ENCODE data around the gene RPTOR. TPM values are rescaled to one million over a fixed set of nuclear protein-coding genes. Genes with fewer than 3 reads are reported as not detected.

The RPTOR gene
- total and polyA plus RNA-seq, 10 of the 15 experiments (the other 5 are each of a cell fraction or from before 2014, with no cell fraction given), result 0.18 to 32.1 (median 7.8) TPM

DNA sequence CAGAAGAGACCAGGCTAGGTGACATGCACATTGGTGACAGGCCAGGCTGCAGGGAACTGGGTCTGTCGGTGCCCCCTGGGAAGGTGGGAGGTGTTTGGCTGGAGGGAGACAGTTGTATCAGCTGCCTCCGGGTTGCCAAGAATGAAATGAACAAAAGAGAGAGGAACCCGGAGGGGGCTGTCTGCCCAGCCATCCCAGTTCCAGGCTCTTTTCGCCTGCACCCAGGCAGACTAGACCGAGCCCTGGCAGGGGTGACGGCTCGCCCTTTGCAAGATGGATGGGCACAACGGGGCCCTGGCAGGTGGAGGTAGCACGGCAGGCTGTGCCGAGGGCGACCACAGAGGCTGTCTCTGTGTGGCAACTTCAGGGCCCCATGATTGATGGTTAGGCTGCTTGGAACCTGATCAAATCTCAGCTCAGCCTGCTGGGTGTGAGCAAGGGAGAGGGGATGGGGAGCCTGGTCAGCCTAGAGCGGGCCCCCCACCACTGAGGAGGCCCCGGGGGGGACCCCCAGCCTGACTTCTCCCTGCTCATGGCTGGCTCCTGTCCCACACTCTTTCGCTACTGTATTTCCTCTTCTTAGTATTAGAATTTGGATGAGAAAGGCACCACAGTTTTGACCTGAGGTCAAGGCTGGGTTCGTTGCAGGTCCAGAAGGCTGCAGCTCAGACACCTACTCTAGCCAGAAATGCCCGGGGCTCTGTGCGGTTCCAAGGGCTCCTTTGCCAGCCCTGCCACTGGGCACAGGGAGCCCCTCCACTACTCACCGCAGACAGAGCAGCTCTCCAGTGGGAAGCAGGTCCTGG lies 328.1 kb downstream of the RPTOR start:
- WGBS (ENCODE audit: insufficient coverage, insufficient replicate concordance, low lambda C conversion rate, missing lambda C conversion rate), result 90% methylated on average over 18 of the region's 18 CpGs
- FAIRE-seq (no peak), ATAC-seq (no peak), DNase-seq (ENCODE audit: low read depth, low spot score) (no peak)
- peaks cover 0 to 6% of the 10 kb centered on the region in 2 experiments; a peak in 3 of 4 replicates for H3K36me3 ChIP-seq (ENCODE audit: control insufficient read depth in 2 of 2, insufficient read depth in 2 of 2, low read length in 1 of 2)
- in situ Hi-C loops (cut with MboI) (no loop called here), intact Hi-C loops (cut with micrococcal nuclease; ENCODE audit: unreplicated experiment) (no loop called here)
- peaks cover 10% of the 10 kb centered on the region for H3K4me1 ChIP-seq (ENCODE audit: control insufficient read depth, insufficient read depth, low read length)
- no peak overlapping the region for H3K4me2 ChIP-seq (ENCODE audit: control insufficient read depth, insufficient read depth)
- no peaks in the 10 kb centered on the region for H4K20me1 ChIP-seq (ENCODE audit: control insufficient read depth, insufficient read depth)
- H3K27me3 ChIP-seq (replicated peaks in 1 of 2; ENCODE audit: control insufficient read depth in 2 of 2, insufficient read depth in 2 of 2, low read length in 1 of 2), result no peaks in the 10 kb centered on the region
- ChIA-PET CTCF (interaction anchor here (1.2 kb wide), 1 partner anchor 97 kb away, joined by 3 read pairs; no protein-coding TSS in a partner anchor), POLR2A (no interaction called here), SMC1A (ENCODE audit: uncharacterized antibody, unreplicated experiment) (interaction anchor here (1.0 kb wide), 1 partner anchor 97 kb away, joined by 3 read pairs; no protein-coding TSS in a partner anchor), RAD21 (ENCODE audit: unreplicated experiment) (no interaction called here)
- no peak overlapping the region for H3K27ac ChIP-seq (ENCODE audit: control insufficient read depth, insufficient read depth)
- no peak overlapping the region for H3K4me3 ChIP-seq
- no peaks in the 10 kb centered on the region for H3K79me2 ChIP-seq (ENCODE audit: control insufficient read depth, insufficient read depth, low read length)
- no peak for TF ChIP-seq ZNF24 (IDR thresholded peaks at IDR 0.05)
- no peak for TF ChIP-seq MTA3 (IDR thresholded peaks at IDR 0.05; ENCODE audit: borderline replicate concordance, low read length)
- TF ChIP-seq RFX5 (IDR thresholded peaks at IDR 0.05; ENCODE audit: low read depth, low read length), result no peak
- no peak for TF ChIP-seq ZSCAN29 (IDR thresholded peaks at IDR 0.05)
- TF ChIP-seq SP1 (IDR thresholded peaks at IDR 0.05; ENCODE audit: low read depth, low read length), result no peak
- H2AFZ ChIP-seq (ENCODE audit: control insufficient read depth, low read depth, low read length), result no peak overlapping the region
- H3K9ac ChIP-seq (ENCODE audit: control insufficient read depth, insufficient read depth, low read length), result no peak overlapping the region
- no TSS peak for BruUV-seq (replicated peaks)
- no peaks in the 10 kb centered on the region for H3K9me3 ChIP-seq (replicated peaks; ENCODE audit: control insufficient read depth, insufficient read depth, low read length)

GRCh38 chr17:80873307-80873951 lies 328.8 kb downstream of the RPTOR start:
- no peak for FAIRE-seq
- intact Hi-C loops (cut with micrococcal nuclease; ENCODE audit: unreplicated experiment) (no loop called here), in situ Hi-C loops (cut with MboI) (no loop called here)
- no peaks in the 10 kb centered on the region for H4K20me1 ChIP-seq (ENCODE audit: control insufficient read depth, insufficient read depth)
- no peak overlapping the region for H3K4me2 ChIP-seq (ENCODE audit: control insufficient read depth, insufficient read depth)
- ChIA-PET CTCF (no interaction called here), SMC1A (ENCODE audit: uncharacterized antibody, unreplicated experiment) (interaction anchor here (1.0 kb wide), 1 partner anchor 96 kb away, joined by 3 read pairs; no protein-coding TSS in a partner anchor), POLR2A (no interaction called here), RAD21 (ENCODE audit: unreplicated experiment) (interaction anchor here (0.5 kb wide), 1 partner anchor 57 kb away, joined by 3 read pairs; no protein-coding TSS in a partner anchor)
- no peak overlapping the region for H3K9ac ChIP-seq (ENCODE audit: control insufficient read depth, insufficient read depth, low read length)
- no peak for DNase-seq (ENCODE audit: low read depth, low spot score)
- WGBS (ENCODE audit: insufficient coverage, insufficient replicate concordance, low lambda C conversion rate, missing lambda C conversion rate), result 90% methylated on average over 14 of the region's 14 CpGs
- no peak overlapping the region for H3K27ac ChIP-seq (ENCODE audit: control insufficient read depth, insufficient read depth)
- TF ChIP-seq, protein P1, sequence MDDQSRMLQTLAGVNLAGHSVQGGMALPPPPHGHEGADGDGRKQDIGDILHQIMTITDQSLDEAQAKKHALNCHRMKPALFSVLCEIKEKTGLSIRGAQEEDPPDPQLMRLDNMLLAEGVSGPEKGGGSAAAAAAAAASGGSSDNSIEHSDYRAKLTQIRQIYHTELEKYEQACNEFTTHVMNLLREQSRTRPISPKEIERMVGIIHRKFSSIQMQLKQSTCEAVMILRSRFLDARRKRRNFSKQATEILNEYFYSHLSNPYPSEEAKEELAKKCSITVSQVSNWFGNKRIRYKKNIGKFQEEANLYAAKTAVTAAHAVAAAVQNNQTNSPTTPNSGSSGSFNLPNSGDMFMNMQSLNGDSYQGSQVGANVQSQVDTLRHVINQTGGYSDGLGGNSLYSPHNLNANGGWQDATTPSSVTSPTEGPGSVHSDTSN (IDR thresholded peaks at IDR 0.05; ENCODE audit: insufficient replicate concordance, low read depth, low read length), result no peak
- TF ChIP-seq ZNF24 (IDR thresholded peaks at IDR 0.05) (no peak), LARP7 (IDR thresholded peaks at IDR 0.05) (no peak), HCFC1 (IDR thresholded peaks at IDR 0.05; ENCODE audit: low read length) (no peak)
- TF ChIP-seq, protein P2, sequence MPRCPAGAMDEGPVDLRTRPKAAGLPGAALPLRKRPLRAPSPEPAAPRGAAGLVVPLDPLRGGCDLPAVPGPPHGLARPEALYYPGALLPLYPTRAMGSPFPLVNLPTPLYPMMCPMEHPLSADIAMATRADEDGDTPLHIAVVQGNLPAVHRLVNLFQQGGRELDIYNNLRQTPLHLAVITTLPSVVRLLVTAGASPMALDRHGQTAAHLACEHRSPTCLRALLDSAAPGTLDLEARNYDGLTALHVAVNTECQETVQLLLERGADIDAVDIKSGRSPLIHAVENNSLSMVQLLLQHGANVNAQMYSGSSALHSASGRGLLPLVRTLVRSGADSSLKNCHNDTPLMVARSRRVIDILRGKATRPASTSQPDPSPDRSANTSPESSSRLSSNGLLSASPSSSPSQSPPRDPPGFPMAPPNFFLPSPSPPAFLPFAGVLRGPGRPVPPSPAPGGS (IDR thresholded peaks at IDR 0.05; ENCODE audit: borderline replicate concordance, insufficient read depth, low read depth, low read length, poor library complexity, severe bottlenecking), result peak; percentile 70
- no peak overlapping the region for H3K4me3 ChIP-seq
- BruUV-seq (replicated peaks), result no TSS peak
- H2AFZ ChIP-seq (ENCODE audit: control insufficient read depth, low read depth, low read length), result no peak overlapping the region
- peaks cover 17% of the 10 kb centered on the region for H3K4me1 ChIP-seq (ENCODE audit: control insufficient read depth, insufficient read depth, low read length)
- H3K9me3 ChIP-seq (replicated peaks; ENCODE audit: control insufficient read depth, insufficient read depth, low read length), result no peaks in the 10 kb centered on the region
- ATAC-seq, result no peak
- H3K36me3 ChIP-seq (ENCODE audit: control insufficient read depth in 2 of 2, insufficient read depth in 2 of 2, low read length in 1 of 2), result peaks cover 0 to 6% of the 10 kb centered on the region in 2 experiments; a peak in 3 of 4 replicates
- no peaks in the 10 kb centered on the region for H3K79me2 ChIP-seq (ENCODE audit: control insufficient read depth, insufficient read depth, low read length)
- H3K27me3 ChIP-seq (replicated peaks in 1 of 2; ENCODE audit: control insufficient read depth in 2 of 2, insufficient read depth in 2 of 2, low read length in 1 of 2), result no peaks in the 10 kb centered on the region
